ENCODE results near the gene EFNA3. TPM values are rescaled to one million over a fixed set of nuclear protein-coding genes. Genes with fewer than 3 reads are reported as not detected.
A peak's percentile ranks its signal among the peaks of the same experiment; 100 is the strongest.

The EFNA3 gene
- total and polyA plus RNA-seq, 2 of the 4 experiments (the other 2 are of a cell fraction): 0.72 to 1.6 TPM

GRCh38 chr1:155062702-155063411 is 15.8 kb upstream of the EFNA3 start (continued):
- TF ChIP-seq NFE2L2 (IDR thresholded peaks at IDR 0.05; ENCODE audit: low read depth, low read length): no peak

- Histone ChIP-seq H3K9me1 (ENCODE audit: insufficient read depth, low read length) (peaks cover 3% of the 10 kb centered on the region; the same call in 1 of the 2 replicates), H3K14ac (replicated peaks; ENCODE audit: low read depth, low read length) (0 out of 2 replicates have a peak within 1 kb of the TSS, but pooled peaks have one; percentile 27), H3K23ac (ENCODE audit: low read depth, low read length) (peak within 1 kb of the TSS; percentile 63; the same call in 1 of the 2 replicates), H2BK120ac (ENCODE audit: low read depth, low read length) (no peak within 1 kb of the TSS), H3K36me3 (ENCODE audit: control insufficient read depth, insufficient read depth, low read length) (peaks cover 10% of the 10 kb centered on the region; the same call in 1 of the 2 replicates), H3K27ac (ENCODE audit: insufficient read depth, low read length) (peak within 1 kb of the TSS; percentile 44), H4K20me1 (ENCODE audit: insufficient read depth, low read length) (peaks cover 17% of the 10 kb centered on the region), H2BK20ac (ENCODE audit: low read depth, low read length) (no peak within 1 kb of the TSS), H3K9me3 (ENCODE audit: control insufficient read depth, insufficient read depth, low read length) (no peaks in the 10 kb centered on the region), H2AK9ac (replicated peaks; ENCODE audit: low read depth, low read length, poor library complexity) (peak within 1 kb of the TSS; percentile 66), H2BK5ac (ENCODE audit: low read depth, low read length, poor library complexity, severe bottlenecking) (peak within 1 kb of the TSS; percentile 37), H3K4ac (ENCODE audit: low read depth, low read length) (0 out of 2 replicates have a peak within 1 kb of the TSS, but pooled peaks have one; percentile 64), H3K27me3 (ENCODE audit: control insufficient read depth, insufficient read depth, low read length) (no peaks in the 10 kb centered on the region), H2AK5ac (ENCODE audit: low read depth, low read length) (no peak within 1 kb of the TSS), H4K91ac (ENCODE audit: insufficient read depth, low read depth, low read length) (peak within 1 kb of the TSS; percentile 25; the same call in 1 of the 2 replicates), H3K18ac (ENCODE audit: low read depth, low read length) (no peak within 1 kb of the TSS), H2AFZ (replicated peaks; ENCODE audit: low read length, poor library complexity) (peak within 1 kb of the TSS; percentile 96), H2BK15ac (ENCODE audit: low read depth, low read length) (no peak within 1 kb of the TSS), H3K9ac (ENCODE audit: low read depth, low read length) (peak within 1 kb of the TSS; percentile 49), H3K4me1 (ENCODE audit: control insufficient read depth, insufficient read depth, low read length) (peaks cover 4% of the 10 kb centered on the region; the same call in 1 of the 2 replicates), H3K4me3 (ENCODE audit: insufficient read depth, low read depth, low read length) (peak within 1 kb of the TSS; percentile 90), H3K79me1 (ENCODE audit: low read depth in 1 of 2, low read length in 2 of 2) (peaks cover 10 to 17% of the 10 kb centered on the region in 2 experiments), H4K8ac (ENCODE audit: low read depth in 2 of 2, low read length in 2 of 2) (peak within 1 kb of the TSS in 1 of 2 experiments; percentile 36; a peak in 1 of 4 replicates), H4K5ac (ENCODE audit: low read depth, low read length) (no peak within 1 kb of the TSS), H3K56ac (ENCODE audit: extremely low read depth, insufficient read depth, low read length) (no peak within 1 kb of the TSS), H3K4me2 (ENCODE audit: low read depth, low read length) (peak within 1 kb of the TSS; percentile 76)
- no TSS peak for BruUV-seq (replicated peaks)
- POLR2A ChIA-PET (ENCODE audit: unreplicated experiment): no interaction called here
- intact Hi-C loops (cut with micrococcal nuclease) (loop anchor here (1.0 to 5.0 kb wide), 2 partner anchors 21 to 106 kb away; partner anchors contain the start of gene PBXIP1), in situ Hi-C loops (cut with MboI; ENCODE audit: low sequenced_read_pairs) (no loop called here), dilution Hi-C loops (cut with HindIII; ENCODE audit: low sequenced_read_pairs, unreplicated experiment) (no loop called here)
- TF ChIP-seq MXI1 (IDR thresholded peaks at IDR 0.05; ENCODE audit: borderline replicate concordance, low read depth, low read length) (no peak), POLR2A (IDR thresholded peaks at IDR 0.05; ENCODE audit: low read depth, low read length) (peak; percentile 53; the same call in 1 of the 2 replicates), MAZ (IDR thresholded peaks at IDR 0.05; ENCODE audit: borderline replicate concordance, low read depth, low read length) (peak; percentile 69; the same call in 1 of the 2 replicates)
- TF ChIP-seq, protein P1, sequence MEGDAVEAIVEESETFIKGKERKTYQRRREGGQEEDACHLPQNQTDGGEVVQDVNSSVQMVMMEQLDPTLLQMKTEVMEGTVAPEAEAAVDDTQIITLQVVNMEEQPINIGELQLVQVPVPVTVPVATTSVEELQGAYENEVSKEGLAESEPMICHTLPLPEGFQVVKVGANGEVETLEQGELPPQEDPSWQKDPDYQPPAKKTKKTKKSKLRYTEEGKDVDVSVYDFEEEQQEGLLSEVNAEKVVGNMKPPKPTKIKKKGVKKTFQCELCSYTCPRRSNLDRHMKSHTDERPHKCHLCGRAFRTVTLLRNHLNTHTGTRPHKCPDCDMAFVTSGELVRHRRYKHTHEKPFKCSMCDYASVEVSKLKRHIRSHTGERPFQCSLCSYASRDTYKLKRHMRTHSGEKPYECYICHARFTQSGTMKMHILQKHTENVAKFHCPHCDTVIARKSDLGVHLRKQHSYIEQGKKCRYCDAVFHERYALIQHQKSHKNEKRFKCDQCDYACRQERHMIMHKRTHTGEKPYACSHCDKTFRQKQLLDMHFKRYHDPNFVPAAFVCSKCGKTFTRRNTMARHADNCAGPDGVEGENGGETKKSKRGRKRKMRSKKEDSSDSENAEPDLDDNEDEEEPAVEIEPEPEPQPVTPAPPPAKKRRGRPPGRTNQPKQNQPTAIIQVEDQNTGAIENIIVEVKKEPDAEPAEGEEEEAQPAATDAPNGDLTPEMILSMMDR (conservative IDR thresholded peaks at IDR 0.05; ENCODE audit: low read depth, low read length): no peak
- CTCF ChIA-PET: interaction anchor here (0.6 to 2.1 kb wide), 2 partner anchors 28 to 579 kb away, joined by 5 to 7 read pairs; no protein-coding TSS in a partner anchor
- ATAC-seq (ENCODE audit: low read depth) (peak; percentile 91), DNase-seq (peak; percentile 80)
- 0% methylated on average over 16 of the region's 57 CpGs; no CpG with 5 or more reads in 1 of the 2 experiments for WGBS, 2 experiments (ENCODE audit: extremely low coverage in 2 of 2, insufficient read length in 1 of 2)
These were observed 15.0 kb upstream of the EFNA3 start, which contains the start of gene EFNA4 for GRCh38 chr1:155063550-155064110. Gene EFNA4 (plus strand): TSS chr1:155063740. CDS start chr1:155063824, 84 bp downstream.
